D721Med (cell line): ENCODE data around the gene GPATCH1.

Experiments
- DNase-seq: peaks from one replicate; pipeline ENCODE4 v3.0.0; 2011; ENCODE audit warnings: low spot score; ENCODE audit not compliant: insufficient read length
- FAIRE-seq: peaks from 2 replicates; lab custom pipeline; 2011; peaks lifted over from hg19 to GRCh38; lab: Jason Lieb, UNC
- CTCF ChIP-seq: IDR thresholded peaks from 2 replicates; pipeline ENCODE4 v1.5.1; 2012; ENCODE audit warnings: mild to moderate bottlenecking, control low read depth; ENCODE audit not compliant: insufficient read depth; ENCODE audit errors: missing control alignments

GPATCH1 gene

GRCh38 chr19:33054623-33055022 lies 26.4 kb upstream of the GPATCH1 start:
- DNase-seq (no peak), FAIRE-seq (no peak)
- TF ChIP-seq CTCF, result no peak

GRCh38 chr19:33055718-33056117 lies 25.3 kb upstream of the GPATCH1 start:
- no peak for DNase-seq
- no peak for TF ChIP-seq CTCF
- no peak for FAIRE-seq

- FAIRE-seq, result no peak
- no peak for DNase-seq
These were observed 20.4 kb upstream of the GPATCH1 start for GRCh38 chr19:33060586-33060985.

GRCh38 chr19:33062902-33063301 lies 18.1 kb upstream of the GPATCH1 start:
- no peak for TF ChIP-seq CTCF
- DNase-seq (no peak), FAIRE-seq (no peak)

More at GRCh38 chr19:33060586-33060985, 20.4 kb upstream of the GPATCH1 start:
- TF ChIP-seq CTCF, result no peak

GRCh38 chr19:33063356-33063752 lies 17.6 kb upstream of the GPATCH1 start:
- FAIRE-seq, result no peak
- no peak for DNase-seq
- TF ChIP-seq CTCF, result no peak

GRCh38 chr19:33063753-33064457 lies 17.1 kb upstream of the GPATCH1 start:
- TF ChIP-seq CTCF, result no peak
- peak; percentile 37 for DNase-seq
- FAIRE-seq, result no peak

- no peak for DNase-seq
- TF ChIP-seq CTCF, result no peak
- no peak for FAIRE-seq
These were observed 16.6 kb upstream of the GPATCH1 start for GRCh38 chr19:33064458-33064791.
